NB4 (cell line): ENCODE results near the gene LCT.

Experiments used
- POLR2A ChIP-seq: IDR thresholded peaks from 2 replicates; pipeline ENCODE4 v1.6.1; 2011; ENCODE audit warnings: mild to moderate bottlenecking; ENCODE audit not compliant: insufficient read length; ENCODE audit errors: extremely low read depth
- TF ChIP-seq, protein P1 (sequence below): IDR thresholded peaks from one replicate; pipeline ENCODE4 v1.5.1; 2012; ENCODE audit warnings: low read depth, low read length

DNA sequence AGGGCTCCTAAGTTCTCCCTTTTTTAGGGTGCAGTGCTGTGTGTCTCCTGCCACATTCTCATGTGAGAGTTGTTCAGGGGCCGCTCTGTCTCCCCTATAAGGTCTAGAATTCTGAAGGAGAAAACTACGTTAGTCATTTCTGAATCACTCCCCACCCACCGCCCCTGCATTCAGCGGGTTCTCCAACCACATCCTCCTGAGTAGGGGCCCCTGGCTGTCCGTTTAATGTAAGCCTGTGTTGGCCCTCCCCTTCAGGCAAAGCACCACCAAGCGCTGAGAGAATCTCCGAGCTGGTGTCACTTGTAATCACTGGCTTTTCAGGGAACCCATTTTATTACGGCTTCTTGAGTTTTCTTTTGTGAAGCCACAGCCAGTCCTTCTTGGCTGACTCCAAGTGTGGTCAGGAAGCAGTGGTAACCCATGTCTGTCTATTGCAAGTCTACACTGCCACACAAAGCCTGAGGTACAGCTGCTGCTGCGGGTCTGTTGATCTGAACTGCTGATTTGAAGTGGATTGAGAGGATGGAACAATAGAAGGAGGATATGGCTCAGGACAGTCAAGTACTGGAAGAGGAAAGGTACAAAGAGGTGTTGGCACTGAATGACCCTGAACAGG, 16.9 kb downstream of the LCT start:
- TF ChIP-seq, protein P1, sequence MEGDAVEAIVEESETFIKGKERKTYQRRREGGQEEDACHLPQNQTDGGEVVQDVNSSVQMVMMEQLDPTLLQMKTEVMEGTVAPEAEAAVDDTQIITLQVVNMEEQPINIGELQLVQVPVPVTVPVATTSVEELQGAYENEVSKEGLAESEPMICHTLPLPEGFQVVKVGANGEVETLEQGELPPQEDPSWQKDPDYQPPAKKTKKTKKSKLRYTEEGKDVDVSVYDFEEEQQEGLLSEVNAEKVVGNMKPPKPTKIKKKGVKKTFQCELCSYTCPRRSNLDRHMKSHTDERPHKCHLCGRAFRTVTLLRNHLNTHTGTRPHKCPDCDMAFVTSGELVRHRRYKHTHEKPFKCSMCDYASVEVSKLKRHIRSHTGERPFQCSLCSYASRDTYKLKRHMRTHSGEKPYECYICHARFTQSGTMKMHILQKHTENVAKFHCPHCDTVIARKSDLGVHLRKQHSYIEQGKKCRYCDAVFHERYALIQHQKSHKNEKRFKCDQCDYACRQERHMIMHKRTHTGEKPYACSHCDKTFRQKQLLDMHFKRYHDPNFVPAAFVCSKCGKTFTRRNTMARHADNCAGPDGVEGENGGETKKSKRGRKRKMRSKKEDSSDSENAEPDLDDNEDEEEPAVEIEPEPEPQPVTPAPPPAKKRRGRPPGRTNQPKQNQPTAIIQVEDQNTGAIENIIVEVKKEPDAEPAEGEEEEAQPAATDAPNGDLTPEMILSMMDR, result no peak
- TF ChIP-seq POLR2A, result peak; percentile 32
